ENCODE measurements around the gene MCOLN1. TPM values are rescaled to one million over a fixed set of nuclear protein-coding genes. Genes with fewer than 3 reads are reported as not detected.

Gene MCOLN1
- polyA plus RNA-seq (2012; ENCODE audit: low read depth, missing spikeins), result 5.8 TPM

DNA sequence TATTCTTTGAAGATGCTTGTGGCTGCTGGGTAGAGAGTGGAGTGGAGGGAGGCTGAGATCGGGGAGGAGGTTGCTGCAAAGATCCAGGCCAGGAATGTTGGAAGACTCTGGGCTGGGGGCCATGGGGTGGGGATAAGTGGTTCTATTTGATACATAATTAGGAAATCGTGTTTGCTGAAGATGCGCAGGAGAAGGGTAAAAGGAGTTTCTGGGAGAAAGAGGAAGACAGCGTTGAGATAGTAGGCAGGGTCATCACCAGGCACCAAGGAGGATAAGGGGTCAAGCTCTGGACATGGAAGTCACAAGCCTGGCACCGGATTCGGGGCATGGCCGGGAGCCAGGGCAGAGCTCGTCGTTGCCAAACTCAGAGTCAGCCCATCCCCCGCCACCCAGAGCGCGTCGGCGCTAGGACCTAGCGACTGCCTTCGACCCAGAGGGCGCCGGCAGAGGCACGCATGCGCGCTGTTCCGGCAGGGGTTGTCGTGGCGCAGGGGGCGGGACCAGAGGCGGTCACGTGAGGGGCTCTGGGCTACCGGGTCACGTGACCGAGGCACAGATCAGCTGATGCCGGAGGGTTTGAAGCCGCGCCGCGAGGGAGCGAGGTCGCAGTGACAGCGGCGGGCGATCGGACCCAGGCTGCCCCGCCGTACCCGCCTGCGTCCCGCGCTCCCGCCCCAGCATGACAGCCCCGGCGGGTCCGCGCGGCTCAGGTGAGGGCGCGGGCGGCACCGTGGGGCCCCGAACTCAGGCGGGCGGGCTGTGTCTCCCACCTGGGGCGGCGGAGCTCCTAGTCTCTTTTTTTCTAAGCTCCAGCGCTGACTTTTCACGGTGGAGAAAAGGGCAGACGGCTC lies at the start of gene MCOLN1:
Gene MCOLN1 (plus strand): TSS at position 553 of the 851 bp plus-strand sequence. CDS start 127 bp downstream, at position 680.
- TF ChIP-seq POLR2A (IDR thresholded peaks at IDR 0.05; ENCODE audit: low read depth, low read length), result 0 out of 2 replicates have a peak, but pooled peaks have one; percentile 30
- peak; percentile 41 for TF ChIP-seq PAX5 (IDR thresholded peaks at IDR 0.05; ENCODE audit: insufficient read depth, low read length, severe bottlenecking)
- TF ChIP-seq TAF1 (IDR thresholded peaks at IDR 0.05; ENCODE audit: low read depth, low read length), result peak; percentile 78
- peak; percentile 80 for TF ChIP-seq POU2F2 (IDR thresholded peaks at IDR 0.05; ENCODE audit: low read depth, low read length)
- peak; percentile 3; the same call in 1 of the 2 replicates for TF ChIP-seq SPI1 (IDR thresholded peaks at IDR 0.05; ENCODE audit: low read depth, low read length)
- TF ChIP-seq POLR2AphosphoS5 (IDR thresholded peaks at IDR 0.05; ENCODE audit: low read depth, low read length), result 0 out of 2 replicates have a peak, but pooled peaks have one; percentile 22
- FAIRE-seq, result peak; percentile 100
- peak; percentile 100 for DNase-seq (ENCODE audit: insufficient read length, low spot score)

DNA sequence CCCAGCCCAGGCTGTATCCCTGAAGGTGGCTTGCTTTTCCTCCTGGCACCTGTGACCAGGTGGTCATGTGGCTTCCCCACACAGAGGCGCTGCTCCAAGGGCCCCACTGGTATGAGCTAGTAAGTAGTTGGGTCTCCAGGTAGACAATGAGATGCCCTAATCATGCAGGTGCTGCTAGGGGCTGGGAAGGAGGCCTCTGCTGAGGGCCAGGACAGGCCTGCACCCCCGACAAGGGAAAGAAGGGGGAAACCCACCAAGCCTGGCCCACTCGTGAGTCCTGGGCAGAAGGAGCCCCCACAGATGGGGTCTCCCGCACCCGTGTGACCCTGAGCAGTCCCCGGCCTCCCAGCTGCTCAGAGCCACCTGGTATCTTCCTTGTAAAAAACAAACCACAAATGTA lies 46.8 kb upstream of the MCOLN1 start:
- FAIRE-seq (no peak), DNase-seq (ENCODE audit: insufficient read length, low spot score) (no peak)
- TF ChIP-seq POLR2AphosphoS5 (IDR thresholded peaks at IDR 0.05; ENCODE audit: low read depth, low read length) (no peak), TAF1 (IDR thresholded peaks at IDR 0.05; ENCODE audit: low read depth, low read length) (no peak), POU2F2 (IDR thresholded peaks at IDR 0.05; ENCODE audit: low read depth, low read length) (no peak), SPI1 (IDR thresholded peaks at IDR 0.05; ENCODE audit: low read depth, low read length) (no peak), POLR2A (IDR thresholded peaks at IDR 0.05; ENCODE audit: low read depth, low read length) (no peak)

DNA sequence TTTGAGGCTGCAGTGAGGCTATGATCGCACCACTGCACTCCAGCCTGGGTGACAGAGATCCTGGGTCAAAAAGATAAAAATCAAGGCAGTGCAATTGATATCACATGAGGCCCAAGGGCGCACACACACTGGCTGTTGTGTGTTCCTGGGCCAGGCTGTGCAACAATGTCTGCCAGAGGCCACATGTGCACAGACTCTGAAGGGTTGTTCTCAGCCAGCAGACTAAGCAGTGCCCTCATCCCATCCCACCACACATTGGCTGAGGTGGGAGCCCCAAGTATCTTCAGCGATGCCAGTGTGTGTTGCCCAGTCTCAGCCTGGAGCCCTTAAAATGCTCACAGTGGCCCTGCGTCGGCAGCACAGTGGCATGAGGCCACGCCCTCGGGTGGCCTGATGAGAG lies 46.2 kb upstream of the MCOLN1 start:
- TF ChIP-seq PAX5 (IDR thresholded peaks at IDR 0.05; ENCODE audit: insufficient read depth, low read length, severe bottlenecking) (no peak), POLR2A (IDR thresholded peaks at IDR 0.05; ENCODE audit: low read depth, low read length) (no peak), POLR2AphosphoS5 (IDR thresholded peaks at IDR 0.05; ENCODE audit: low read depth, low read length) (no peak), POU2F2 (IDR thresholded peaks at IDR 0.05; ENCODE audit: low read depth, low read length) (no peak), SPI1 (IDR thresholded peaks at IDR 0.05; ENCODE audit: low read depth, low read length) (no peak), TAF1 (IDR thresholded peaks at IDR 0.05; ENCODE audit: low read depth, low read length) (no peak)
- DNase-seq (ENCODE audit: insufficient read length, low spot score), result no peak
- FAIRE-seq, result no peak

DNA sequence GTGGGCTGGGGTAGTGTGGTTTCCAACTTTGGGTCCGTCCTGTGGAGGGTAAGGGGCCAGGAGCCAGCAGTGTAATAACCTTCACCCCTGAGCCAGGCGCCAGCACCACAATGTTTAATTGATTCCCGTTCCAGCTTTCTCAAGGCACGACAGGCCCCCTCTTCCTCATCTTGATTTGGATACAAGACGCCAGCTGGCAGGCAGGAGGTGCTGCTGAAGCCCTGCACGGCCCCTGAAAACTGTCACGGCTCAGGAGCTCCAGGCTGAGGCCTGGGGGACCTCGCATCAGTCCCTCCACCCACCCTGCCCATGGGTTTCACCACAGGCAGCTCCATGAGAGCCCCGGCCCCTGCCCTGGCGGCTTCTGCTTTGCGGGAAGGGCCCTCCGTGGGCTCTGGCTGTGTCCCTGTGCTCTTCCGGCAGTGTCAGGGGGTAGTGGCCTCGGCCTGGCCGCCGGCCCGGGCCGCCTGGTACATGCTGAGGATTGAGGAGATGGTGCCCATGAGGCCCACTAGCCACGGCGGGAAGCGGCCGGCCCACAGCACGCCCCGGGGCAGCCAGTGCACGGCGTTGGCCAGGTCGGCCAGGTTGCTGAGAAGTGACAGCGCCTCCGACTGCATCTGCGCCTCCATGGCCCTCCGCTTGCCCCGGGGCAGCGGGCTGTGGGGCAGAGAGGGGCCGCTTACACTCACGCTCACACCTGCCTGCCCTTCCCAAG lies 45.5 kb upstream of the MCOLN1 start:
- DNase-seq (ENCODE audit: insufficient read length, low spot score) (no peak), FAIRE-seq (no peak)
- TF ChIP-seq PAX5 (IDR thresholded peaks at IDR 0.05; ENCODE audit: insufficient read depth, low read length, severe bottlenecking) (no peak), POU2F2 (IDR thresholded peaks at IDR 0.05; ENCODE audit: low read depth, low read length) (no peak), POLR2A (IDR thresholded peaks at IDR 0.05; ENCODE audit: low read depth, low read length) (no peak), POLR2AphosphoS5 (IDR thresholded peaks at IDR 0.05; ENCODE audit: low read depth, low read length) (no peak), TAF1 (IDR thresholded peaks at IDR 0.05; ENCODE audit: low read depth, low read length) (no peak), SPI1 (IDR thresholded peaks at IDR 0.05; ENCODE audit: low read depth, low read length) (no peak)

DNA sequence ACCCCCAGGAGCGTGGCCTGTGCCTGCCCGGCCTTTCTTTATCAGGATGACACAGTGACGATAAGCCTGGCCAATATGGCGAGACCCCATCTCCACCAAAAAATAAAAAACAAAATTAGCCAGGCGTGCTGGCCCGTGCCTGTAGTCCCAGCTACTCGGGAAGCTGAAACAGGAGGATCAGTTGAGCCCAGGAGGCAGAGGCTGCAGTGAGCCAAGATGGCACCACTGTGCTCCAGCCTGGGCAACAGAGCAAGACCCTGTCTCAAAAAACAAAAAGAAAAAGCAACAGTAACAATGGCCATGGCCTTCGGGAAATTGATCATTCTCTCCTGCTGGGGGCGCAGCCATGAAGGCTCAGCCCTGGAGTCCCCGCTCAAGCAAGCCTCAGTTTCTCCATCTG lies 44.7 kb upstream of the MCOLN1 start:
- FAIRE-seq, result no peak
- TF ChIP-seq PAX5 (IDR thresholded peaks at IDR 0.05; ENCODE audit: insufficient read depth, low read length, severe bottlenecking), result no peak
- TF ChIP-seq POLR2A (IDR thresholded peaks at IDR 0.05; ENCODE audit: low read depth, low read length), result no peak
- no peak for TF ChIP-seq POU2F2 (IDR thresholded peaks at IDR 0.05; ENCODE audit: low read depth, low read length)
- no peak for TF ChIP-seq SPI1 (IDR thresholded peaks at IDR 0.05; ENCODE audit: low read depth, low read length)
- no peak for TF ChIP-seq POLR2AphosphoS5 (IDR thresholded peaks at IDR 0.05; ENCODE audit: low read depth, low read length)
- no peak for TF ChIP-seq TAF1 (IDR thresholded peaks at IDR 0.05; ENCODE audit: low read depth, low read length)
- DNase-seq (ENCODE audit: insufficient read length, low spot score), result no peak

DNA sequence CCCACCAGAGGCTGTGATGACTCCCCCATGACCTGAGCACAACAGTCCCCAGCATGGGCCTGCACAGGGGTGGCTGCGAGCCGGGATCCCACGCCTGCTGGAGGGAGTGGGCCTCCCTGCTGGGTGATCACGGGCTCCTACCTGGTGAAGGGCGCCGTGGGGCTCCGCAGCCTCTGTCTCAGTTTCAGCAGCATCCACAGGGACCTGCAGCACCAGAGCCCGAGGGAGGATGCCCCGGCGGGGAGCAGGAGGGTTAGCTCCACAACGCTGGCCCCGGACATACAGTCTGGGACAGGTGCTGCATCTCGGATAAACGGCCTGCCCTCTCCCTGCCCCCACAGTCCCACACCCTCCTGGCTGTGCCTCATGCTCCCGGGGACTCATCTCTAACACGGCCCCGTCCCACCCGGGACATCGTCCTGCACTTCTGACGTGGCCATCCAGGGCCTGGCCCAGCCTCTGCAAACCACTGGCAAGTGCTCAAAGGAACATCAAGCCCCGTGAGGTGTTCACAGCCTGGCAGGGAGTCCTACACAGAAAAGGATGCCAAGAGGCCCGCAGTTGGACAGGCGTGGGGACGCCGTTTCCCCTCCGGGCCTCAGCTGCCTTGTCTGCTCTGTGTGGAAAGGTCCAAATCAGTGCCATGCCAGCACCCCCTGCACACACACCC lies 44.1 kb upstream of the MCOLN1 start:
- DNase-seq (ENCODE audit: insufficient read length, low spot score) (no peak), FAIRE-seq (no peak)
- no peak for TF ChIP-seq TAF1 (IDR thresholded peaks at IDR 0.05; ENCODE audit: low read depth, low read length)
- TF ChIP-seq POLR2AphosphoS5 (IDR thresholded peaks at IDR 0.05; ENCODE audit: low read depth, low read length), result no peak
- TF ChIP-seq PAX5 (IDR thresholded peaks at IDR 0.05; ENCODE audit: insufficient read depth, low read length, severe bottlenecking), result no peak
- no peak for TF ChIP-seq POU2F2 (IDR thresholded peaks at IDR 0.05; ENCODE audit: low read depth, low read length)
- TF ChIP-seq POLR2A (IDR thresholded peaks at IDR 0.05; ENCODE audit: low read depth, low read length), result no peak
- no peak for TF ChIP-seq SPI1 (IDR thresholded peaks at IDR 0.05; ENCODE audit: low read depth, low read length)

DNA sequence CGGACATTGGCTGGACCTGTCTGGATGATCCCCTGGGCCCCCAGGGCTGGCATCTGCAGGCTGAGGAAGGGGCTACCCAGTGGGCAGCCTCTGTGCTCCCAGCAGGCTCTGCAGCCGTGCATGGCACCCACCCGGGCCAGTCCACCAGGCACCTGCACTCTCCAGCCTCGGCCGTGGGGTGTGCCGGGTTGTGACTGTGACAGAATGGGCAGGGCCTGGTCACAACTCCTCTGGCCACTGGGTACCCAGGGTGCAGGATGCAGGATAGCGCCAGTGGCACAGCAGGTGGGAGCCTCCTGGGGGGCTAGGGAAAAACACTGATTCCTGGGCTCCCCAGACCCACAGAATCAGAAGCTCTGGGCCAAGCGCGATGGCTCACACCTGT lies 43.6 kb upstream of the MCOLN1 start:
- DNase-seq (ENCODE audit: insufficient read length, low spot score), result no peak
- TF ChIP-seq POU2F2 (IDR thresholded peaks at IDR 0.05; ENCODE audit: low read depth, low read length), result no peak
- TF ChIP-seq SPI1 (IDR thresholded peaks at IDR 0.05; ENCODE audit: low read depth, low read length), result no peak
- no peak for TF ChIP-seq POLR2AphosphoS5 (IDR thresholded peaks at IDR 0.05; ENCODE audit: low read depth, low read length)
- no peak for TF ChIP-seq TAF1 (IDR thresholded peaks at IDR 0.05; ENCODE audit: low read depth, low read length)
- TF ChIP-seq PAX5 (IDR thresholded peaks at IDR 0.05; ENCODE audit: insufficient read depth, low read length, severe bottlenecking), result no peak
- TF ChIP-seq POLR2A (IDR thresholded peaks at IDR 0.05; ENCODE audit: low read depth, low read length), result no peak
- no peak for FAIRE-seq

DNA sequence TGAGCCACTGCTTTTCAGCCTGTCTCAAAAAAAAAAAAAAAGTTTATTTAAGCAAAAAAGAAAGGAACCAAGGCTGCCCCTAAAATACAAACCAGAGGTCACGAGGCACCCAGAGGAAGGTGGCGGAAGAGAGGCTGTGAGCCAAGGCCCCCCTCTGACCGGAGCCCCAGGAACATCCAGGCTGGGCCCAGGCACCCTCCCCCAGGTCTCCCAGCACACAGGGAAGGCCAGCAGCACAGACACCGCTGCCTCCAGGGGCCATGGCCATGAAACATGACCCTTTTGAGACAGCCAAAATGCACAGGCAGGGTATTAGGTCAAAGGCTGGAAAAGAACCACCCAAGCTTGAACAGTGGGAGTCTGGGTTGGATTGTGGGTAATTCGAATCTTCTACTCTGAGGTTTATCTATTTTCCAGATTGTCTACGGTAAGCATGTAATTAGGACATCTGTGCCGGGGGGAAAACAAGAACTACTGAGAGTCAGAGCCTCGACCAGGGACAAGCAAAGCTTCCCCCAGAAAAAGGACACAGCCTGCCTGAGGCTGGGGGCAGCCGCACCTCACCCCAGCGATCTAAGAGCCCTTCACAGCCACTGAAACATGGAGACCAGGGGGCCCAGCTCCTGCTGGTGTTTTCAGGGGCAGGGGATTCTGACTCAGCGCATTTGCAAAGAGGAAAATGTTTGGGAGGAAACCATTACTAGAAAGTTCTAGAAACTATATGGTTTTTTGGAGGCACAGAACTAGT lies 42.0 kb upstream of the MCOLN1 start:
- TF ChIP-seq SPI1 (IDR thresholded peaks at IDR 0.05; ENCODE audit: low read depth, low read length) (no peak), PAX5 (IDR thresholded peaks at IDR 0.05; ENCODE audit: insufficient read depth, low read length, severe bottlenecking) (no peak), TAF1 (IDR thresholded peaks at IDR 0.05; ENCODE audit: low read depth, low read length) (no peak), POLR2A (IDR thresholded peaks at IDR 0.05; ENCODE audit: low read depth, low read length) (no peak), POLR2AphosphoS5 (IDR thresholded peaks at IDR 0.05; ENCODE audit: low read depth, low read length) (no peak), POU2F2 (IDR thresholded peaks at IDR 0.05; ENCODE audit: low read depth, low read length) (no peak)
- no peak for FAIRE-seq
- DNase-seq (ENCODE audit: insufficient read length, low spot score), result no peak
